Activated T-cell treated with anti-CD3 and anti-CD28 coated beads for 48 hours (primary cell): ENCODE results near the gene C3orf52.

ENCODE experiments used
- DNase-seq: peaks from one replicate; pipeline ENCODE4 v3.0.0-alpha.2; 2020; ENCODE audit warnings: low read depth

C3orf52 gene

GRCh38 chr3:112119962-112120836 lies 34.0 kb downstream of the C3orf52 start:
- no peak for DNase-seq

- DNase-seq = no peak
Measured at GRCh38 chr3:112121577-112122547, 35.7 kb downstream of the C3orf52 start.

- no peak for DNase-seq
Measured at GRCh38 chr3:112122870-112123269, 36.7 kb downstream of the C3orf52 start.

- no peak for DNase-seq
Measured at GRCh38 chr3:112123548-112123947, 37.4 kb downstream of the C3orf52 start.

- DNase-seq = no peak
Measured at GRCh38 chr3:112124907-112125607, 38.9 kb downstream of the C3orf52 start.

GRCh38 chr3:112126511-112126911 lies 40.3 kb downstream of the C3orf52 start:
- no peak for DNase-seq

GRCh38 chr3:112127522-112128494 lies 41.6 kb downstream of the C3orf52 start:
- no peak for DNase-seq

- peak; percentile 21 for DNase-seq
Measured at GRCh38 chr3:112128843-112129727, 42.9 kb downstream of the C3orf52 start.

- DNase-seq = no peak
Measured at GRCh38 chr3:112129925-112130637, 43.9 kb downstream of the C3orf52 start.

GRCh38 chr3:112130638-112130993 lies 44.4 kb downstream of the C3orf52 start:
- no peak for DNase-seq

GRCh38 chr3:112131111-112131510 lies 44.9 kb downstream of the C3orf52 start:
- no peak for DNase-seq

- DNase-seq = no peak
Measured at GRCh38 chr3:112132088-112132487, 45.9 kb downstream of the C3orf52 start.

GRCh38 chr3:112132554-112132953 lies 46.4 kb downstream of the C3orf52 start:
- no peak for DNase-seq

- peak; percentile 37 for DNase-seq
Measured at GRCh38 chr3:112132975-112133448, 46.8 kb downstream of the C3orf52 start, which contains the start of gene GCSAM. Gene GCSAM (minus strand): TSS chr3:112133248. CDS start chr3:112133120, 128 bp downstream.

GRCh38 chr3:112133626-112134334 lies 47.6 kb downstream of the C3orf52 start:
- no peak for DNase-seq

GRCh38 chr3:112134335-112135124 lies 48.3 kb downstream of the C3orf52 start:
- no peak for DNase-seq

GRCh38 chr3:112136046-112136445 lies 49.9 kb downstream of the C3orf52 start:
- DNase-seq = no peak
